HepG2 (cell line): ENCODE results near the gene PRKAG3. TPM values are rescaled to one million over a fixed set of nuclear protein-coding genes. Genes with fewer than 3 reads are reported as not detected.

Experiments
- DR1 ChIP-seq: sonication (generic); formaldehyde crosslinking; IDR thresholded peaks from 2 replicates; pipeline ENCODE4 v1.8.0; 2021; ENCODE audit warnings: mild to moderate bottlenecking, missing genetic modification reagents, inconsistent platforms
- HMGA1 ChIP-seq: sonication (generic); formaldehyde crosslinking; conservative IDR thresholded peaks from 2 replicates; pipeline ENCODE4 v1.4.0; 2020; ENCODE audit warnings: missing genetic modification reagents
- JUNB ChIP-seq: sonication (generic); formaldehyde crosslinking; IDR thresholded peaks from 2 replicates; pipeline ENCODE4 v1.8.0; 2022; ENCODE audit warnings: missing genetic modification reagents, mild to moderate bottlenecking, borderline replicate concordance
- KLF15 ChIP-seq: sonication (generic); formaldehyde crosslinking; IDR thresholded peaks from 2 replicates; pipeline ENCODE4 v1.8.1; 2023; ENCODE audit warnings: borderline replicate concordance, mild to moderate bottlenecking, inconsistent platforms, missing genetic modification reagents, mixed read lengths
- LCORL ChIP-seq, 2 experiments: fragments of 450-650 bp in 1 of 2; sonication (generic) in 1 of 2; formaldehyde crosslinking in 1 of 2; IDR thresholded peaks; 2 replicates each; pipeline versions ENCODE4 v1.5.0 to v1.6.1; 2017 to 2020; ENCODE audit warnings: antibody characterized with exemption in 1 of 2, missing genetic modification reagents in 1 of 2
- RCOR2 ChIP-seq: IDR thresholded peaks from 2 replicates; pipeline ENCODE4 v1.6.1; 2016; ENCODE audit warnings: missing biosample characterization, missing genetic modification reagents
- RFXAP ChIP-seq: sonication (generic); formaldehyde crosslinking; IDR thresholded peaks from 2 replicates; pipeline ENCODE4 v1.4.0; 2020; ENCODE audit warnings: missing genetic modification reagents, borderline replicate concordance
- SALL2 ChIP-seq: sonication (generic); formaldehyde crosslinking; IDR thresholded peaks from 2 replicates; pipeline ENCODE4 v1.8.1; 2023; ENCODE audit warnings: mild to moderate bottlenecking, missing genetic modification reagents, inconsistent platforms
- TBX2 ChIP-seq: sonication (generic); formaldehyde crosslinking; IDR thresholded peaks from 2 replicates; pipeline ENCODE4 v1.5.0; 2020; ENCODE audit warnings: missing genetic modification reagents, mild to moderate bottlenecking, borderline replicate concordance
- U2AF1 ChIP-seq: fragments of 200-400 bp; formaldehyde crosslinking; optimal IDR thresholded peaks from 2 replicates; pipeline ENCODE3; 2017; ENCODE audit warnings: mild to moderate bottlenecking, low read depth, low read length
- ZFP1 ChIP-seq: IDR thresholded peaks from 2 replicates; pipeline ENCODE4 v1.6.1; 2016
- ZFP36L1 ChIP-seq: sonication (generic); formaldehyde crosslinking; IDR thresholded peaks from 2 replicates; pipeline ENCODE4 v1.8.0; 2022; ENCODE audit warnings: mild to moderate bottlenecking, missing genetic modification reagents, moderate library complexity
- ZNF10 ChIP-seq: sonication (generic); formaldehyde crosslinking; IDR thresholded peaks from 2 replicates; pipeline ENCODE4 v1.4.0; 2020; ENCODE audit warnings: mild to moderate bottlenecking, low read depth, missing genetic modification reagents, borderline replicate concordance
- ZNF232 ChIP-seq: sonication (generic); formaldehyde crosslinking; IDR thresholded peaks from 2 replicates; pipeline ENCODE4 v1.4.0; 2020; ENCODE audit warnings: missing genetic modification reagents, borderline replicate concordance
- ZNF350 ChIP-seq: sonication (generic); formaldehyde crosslinking; IDR thresholded peaks from 2 replicates; pipeline ENCODE4 v1.4.0; 2020; ENCODE audit warnings: mild to moderate bottlenecking, low read depth, missing genetic modification reagents, borderline replicate concordance
- ZNF883 ChIP-seq: sonication (generic); formaldehyde crosslinking; IDR thresholded peaks from 2 replicates; pipeline ENCODE4 v1.5.1; 2020; ENCODE audit warnings: mild to moderate bottlenecking, missing genetic modification reagents; ENCODE audit errors: not compliant biosample characterization
- polyA plus RNA-seq, 8 experiments: library from polyadenylated mRNA; depleted of rRNA in 3 of 8; stranded (reverse) in 7 of 8; unstranded in 1 of 8; fragments of >200 nt; fragmentation: Illumina TruSeq in 4 of 8; extraction: Trizol in 4 of 8; gene quantifications; 2 replicates each; pipeline versions ENCODE4 v1.2.1 to v1.2.3, GENCODE V29; 2011 to 2016; ENCODE audit warnings: low read depth in 4 of 8, missing spikeins in 1 of 8, mixed read lengths in 1 of 8; ENCODE audit not compliant: insufficient read depth in 1 of 8
- total RNA-seq, 5 experiments: library from RNA; depleted of rRNA; stranded (reverse); fragments of >200 nt; fragmentation: Illumina TruSeq; extraction: Trizol; gene quantifications; 2 replicates each; pipeline ENCODE4 v1.2.3, GENCODE V29; 2016; ENCODE audit warnings: low read depth in 1 of 5
- TF ChIP-seq, protein P1 (sequence below): sonication (generic); formaldehyde crosslinking; IDR thresholded peaks from 2 replicates; pipeline ENCODE4 v1.5.1; 2020; ENCODE audit warnings: missing genetic modification reagents, mild to moderate bottlenecking, borderline replicate concordance
- TF ChIP-seq, protein P2 (sequence below): sonication (generic); formaldehyde crosslinking; IDR thresholded peaks from 2 replicates; pipeline ENCODE4 v1.9.0; 2022; ENCODE audit warnings: low read depth, missing genetic modification reagents
- TF ChIP-seq, protein P3 (sequence below): IDR thresholded peaks from 2 replicates; pipeline ENCODE4 v1.6.1; 2016; ENCODE audit warnings: low read depth, control low read depth
- TF ChIP-seq, protein P4 (sequence below): sonication (generic); formaldehyde crosslinking; IDR thresholded peaks from 2 replicates; pipeline ENCODE4 v1.8.1; 2023; ENCODE audit warnings: missing genetic modification reagents, inconsistent platforms, borderline replicate concordance

Gene PRKAG3
- total and polyA plus RNA-seq, 2 of the 13 experiments (the other 11 are each of a cell fraction or from before 2014, with no cell fraction given): not detected

DNA sequence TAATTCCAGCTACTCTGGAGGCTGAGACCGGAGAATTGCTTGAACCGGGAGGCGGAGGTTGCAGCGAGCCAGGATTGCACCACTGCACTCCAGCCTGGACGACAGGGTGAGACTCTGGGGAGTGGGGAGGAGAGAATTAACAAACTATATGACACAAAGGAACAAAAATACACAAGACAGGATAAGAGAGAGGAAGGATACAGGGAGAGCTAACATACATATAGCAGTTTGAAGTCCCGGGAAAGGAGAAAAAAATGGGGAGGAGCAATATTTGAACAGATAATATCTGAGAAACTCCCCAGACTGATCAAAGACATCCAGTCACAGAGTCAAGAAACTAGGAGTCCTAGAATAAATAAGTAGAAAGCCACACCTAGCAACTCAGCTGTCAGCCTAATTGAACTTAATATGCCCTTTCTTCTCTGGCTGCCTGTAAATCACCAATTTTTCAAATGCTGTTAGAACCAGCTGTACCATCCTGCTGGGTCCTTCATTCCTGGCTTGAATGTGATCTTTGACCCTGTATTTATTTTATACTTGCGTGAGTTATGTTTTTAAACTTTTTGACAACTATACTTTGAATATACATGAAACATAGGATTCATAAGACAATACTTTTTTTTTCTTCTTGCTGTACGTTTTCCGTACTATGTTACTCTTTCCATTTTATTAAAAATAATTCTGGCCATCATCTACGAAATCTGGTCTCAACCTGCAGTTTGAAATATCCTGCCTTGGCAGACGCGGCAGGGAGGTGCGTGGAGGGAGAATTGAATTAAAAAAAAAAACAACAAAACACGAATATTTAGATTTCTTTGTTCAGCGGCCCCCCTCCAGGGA is 50.5 kb downstream of the PRKAG3 start (continued):
- TF ChIP-seq TBX2 (CRISPR knock-in tag): peak; percentile 70
- no peak for TF ChIP-seq ZNF232 (CRISPR knock-in tag)
- no peak for TF ChIP-seq KLF15 (CRISPR knock-in tag)
- TF ChIP-seq ZNF883 (CRISPR knock-in tag): no peak
- TF ChIP-seq, protein P1, sequence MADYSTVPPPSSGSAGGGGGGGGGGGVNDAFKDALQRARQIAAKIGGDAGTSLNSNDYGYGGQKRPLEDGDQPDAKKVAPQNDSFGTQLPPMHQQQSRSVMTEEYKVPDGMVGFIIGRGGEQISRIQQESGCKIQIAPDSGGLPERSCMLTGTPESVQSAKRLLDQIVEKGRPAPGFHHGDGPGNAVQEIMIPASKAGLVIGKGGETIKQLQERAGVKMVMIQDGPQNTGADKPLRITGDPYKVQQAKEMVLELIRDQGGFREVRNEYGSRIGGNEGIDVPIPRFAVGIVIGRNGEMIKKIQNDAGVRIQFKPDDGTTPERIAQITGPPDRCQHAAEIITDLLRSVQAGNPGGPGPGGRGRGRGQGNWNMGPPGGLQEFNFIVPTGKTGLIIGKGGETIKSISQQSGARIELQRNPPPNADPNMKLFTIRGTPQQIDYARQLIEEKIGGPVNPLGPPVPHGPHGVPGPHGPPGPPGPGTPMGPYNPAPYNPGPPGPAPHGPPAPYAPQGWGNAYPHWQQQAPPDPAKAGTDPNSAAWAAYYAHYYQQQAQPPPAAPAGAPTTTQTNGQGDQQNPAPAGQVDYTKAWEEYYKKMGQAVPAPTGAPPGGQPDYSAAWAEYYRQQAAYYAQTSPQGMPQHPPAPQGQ (CRISPR knock-in tag): no peak
- no peak for TF ChIP-seq LCORL (IDR thresholded peaks at IDR 0.05)
- TF ChIP-seq LCORL (CRISPR knock-in tag; IDR thresholded peaks at IDR 0.05): peak; percentile 47; the same call in 1 of the 2 replicates
- TF ChIP-seq SALL2: 0 out of 2 replicates have a peak, but pooled peaks have one; percentile 40
- TF ChIP-seq ZNF10: no peak
- TF ChIP-seq RCOR2 (CRISPR knock-in tag): peak; percentile 75; the same call in 1 of the 2 replicates
- no peak for TF ChIP-seq DR1 (CRISPR knock-in tag)
- TF ChIP-seq ZNF350 (CRISPR knock-in tag): no peak
- TF ChIP-seq ZFP1 (CRISPR knock-in tag): no peak
- TF ChIP-seq JUNB (CRISPR knock-in tag): no peak
- TF ChIP-seq, protein P2, sequence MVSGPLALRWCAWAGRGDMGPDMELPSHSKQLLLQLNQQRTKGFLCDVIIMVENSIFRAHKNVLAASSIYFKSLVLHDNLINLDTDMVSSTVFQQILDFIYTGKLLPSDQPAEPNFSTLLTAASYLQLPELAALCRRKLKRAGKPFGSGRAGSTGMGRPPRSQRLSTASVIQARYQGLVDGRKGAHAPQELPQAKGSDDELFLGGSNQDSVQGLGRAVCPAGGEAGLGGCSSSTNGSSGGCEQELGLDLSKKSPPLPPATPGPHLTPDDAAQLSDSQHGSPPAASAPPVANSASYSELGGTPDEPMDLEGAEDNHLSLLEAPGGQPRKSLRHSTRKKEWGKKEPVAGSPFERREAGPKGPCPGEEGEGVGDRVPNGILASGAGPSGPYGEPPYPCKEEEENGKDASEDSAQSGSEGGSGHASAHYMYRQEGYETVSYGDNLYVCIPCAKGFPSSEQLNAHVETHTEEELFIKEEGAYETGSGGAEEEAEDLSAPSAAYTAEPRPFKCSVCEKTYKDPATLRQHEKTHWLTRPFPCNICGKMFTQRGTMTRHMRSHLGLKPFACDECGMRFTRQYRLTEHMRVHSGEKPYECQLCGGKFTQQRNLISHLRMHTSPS (CRISPR knock-in tag): no peak
- TF ChIP-seq HMGA1 (CRISPR knock-in tag): 0 out of 2 replicates have a peak, but pooled peaks have one; percentile 78
- no peak for TF ChIP-seq ZFP36L1
- TF ChIP-seq, protein P3, sequence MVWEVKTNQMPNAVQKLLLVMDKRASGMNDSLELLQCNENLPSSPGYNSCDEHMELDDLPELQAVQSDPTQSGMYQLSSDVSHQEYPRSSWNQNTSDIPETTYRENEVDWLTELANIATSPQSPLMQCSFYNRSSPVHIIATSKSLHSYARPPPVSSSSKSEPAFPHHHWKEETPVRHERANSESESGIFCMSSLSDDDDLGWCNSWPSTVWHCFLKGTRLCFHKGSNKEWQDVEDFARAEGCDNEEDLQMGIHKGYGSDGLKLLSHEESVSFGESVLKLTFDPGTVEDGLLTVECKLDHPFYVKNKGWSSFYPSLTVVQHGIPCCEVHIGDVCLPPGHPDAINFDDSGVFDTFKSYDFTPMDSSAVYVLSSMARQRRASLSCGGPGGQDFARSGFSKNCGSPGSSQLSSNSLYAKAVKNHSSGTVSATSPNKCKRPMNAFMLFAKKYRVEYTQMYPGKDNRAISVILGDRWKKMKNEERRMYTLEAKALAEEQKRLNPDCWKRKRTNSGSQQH (CRISPR knock-in tag): no peak
- TF ChIP-seq RFXAP (CRISPR knock-in tag): peak; percentile 13; the same call in 1 of the 2 replicates
- no peak for TF ChIP-seq U2AF1
- TF ChIP-seq, protein P4, sequence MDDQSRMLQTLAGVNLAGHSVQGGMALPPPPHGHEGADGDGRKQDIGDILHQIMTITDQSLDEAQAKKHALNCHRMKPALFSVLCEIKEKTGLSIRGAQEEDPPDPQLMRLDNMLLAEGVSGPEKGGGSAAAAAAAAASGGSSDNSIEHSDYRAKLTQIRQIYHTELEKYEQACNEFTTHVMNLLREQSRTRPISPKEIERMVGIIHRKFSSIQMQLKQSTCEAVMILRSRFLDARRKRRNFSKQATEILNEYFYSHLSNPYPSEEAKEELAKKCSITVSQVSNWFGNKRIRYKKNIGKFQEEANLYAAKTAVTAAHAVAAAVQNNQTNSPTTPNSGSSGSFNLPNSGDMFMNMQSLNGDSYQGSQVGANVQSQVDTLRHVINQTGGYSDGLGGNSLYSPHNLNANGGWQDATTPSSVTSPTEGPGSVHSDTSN (CRISPR knock-in tag): no peak
